ENCODE results near the gene TCEANC2.

GRCh38 chr1:54007613-54008012, 45.8 kb upstream of the TCEANC2 start:
- TF ChIP-seq CTCF (IDR thresholded peaks at IDR 0.05; ENCODE audit: low read depth, low read length, missing input control) (no peak), JUND (IDR thresholded peaks at IDR 0.05) (no peak), GABPA (IDR thresholded peaks at IDR 0.05 in 1 of 2, conservative IDR thresholded peaks at IDR 0.05 in 1 of 2) (no peak), TAF1 (conservative IDR thresholded peaks at IDR 0.05) (no peak), MAX (IDR thresholded peaks at IDR 0.05) (no peak), ATF3 (IDR thresholded peaks at IDR 0.05) (no peak), RXRA (IDR thresholded peaks at IDR 0.05) (no peak), FOXA1 (IDR thresholded peaks at IDR 0.05) (no peak), SP1 (IDR thresholded peaks at IDR 0.05) (no peak), RAD21 (IDR thresholded peaks at IDR 0.05) (no peak), YY1 (IDR thresholded peaks at IDR 0.05) (no peak)
- TF ChIP-seq, protein P1, sequence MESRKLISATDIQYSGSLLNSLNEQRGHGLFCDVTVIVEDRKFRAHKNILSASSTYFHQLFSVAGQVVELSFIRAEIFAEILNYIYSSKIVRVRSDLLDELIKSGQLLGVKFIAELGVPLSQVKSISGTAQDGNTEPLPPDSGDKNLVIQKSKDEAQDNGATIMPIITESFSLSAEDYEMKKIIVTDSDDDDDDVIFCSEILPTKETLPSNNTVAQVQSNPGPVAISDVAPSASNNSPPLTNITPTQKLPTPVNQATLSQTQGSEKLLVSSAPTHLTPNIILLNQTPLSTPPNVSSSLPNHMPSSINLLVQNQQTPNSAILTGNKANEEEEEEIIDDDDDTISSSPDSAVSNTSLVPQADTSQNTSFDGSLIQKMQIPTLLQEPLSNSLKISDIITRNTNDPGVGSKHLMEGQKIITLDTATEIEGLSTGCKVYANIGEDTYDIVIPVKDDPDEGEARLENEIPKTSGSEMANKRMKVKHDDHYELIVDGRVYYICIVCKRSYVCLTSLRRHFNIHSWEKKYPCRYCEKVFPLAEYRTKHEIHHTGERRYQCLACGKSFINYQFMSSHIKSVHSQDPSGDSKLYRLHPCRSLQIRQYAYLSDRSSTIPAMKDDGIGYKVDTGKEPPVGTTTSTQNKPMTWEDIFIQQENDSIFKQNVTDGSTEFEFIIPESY (IDR thresholded peaks at IDR 0.05): no peak
- TF ChIP-seq, protein P2, sequence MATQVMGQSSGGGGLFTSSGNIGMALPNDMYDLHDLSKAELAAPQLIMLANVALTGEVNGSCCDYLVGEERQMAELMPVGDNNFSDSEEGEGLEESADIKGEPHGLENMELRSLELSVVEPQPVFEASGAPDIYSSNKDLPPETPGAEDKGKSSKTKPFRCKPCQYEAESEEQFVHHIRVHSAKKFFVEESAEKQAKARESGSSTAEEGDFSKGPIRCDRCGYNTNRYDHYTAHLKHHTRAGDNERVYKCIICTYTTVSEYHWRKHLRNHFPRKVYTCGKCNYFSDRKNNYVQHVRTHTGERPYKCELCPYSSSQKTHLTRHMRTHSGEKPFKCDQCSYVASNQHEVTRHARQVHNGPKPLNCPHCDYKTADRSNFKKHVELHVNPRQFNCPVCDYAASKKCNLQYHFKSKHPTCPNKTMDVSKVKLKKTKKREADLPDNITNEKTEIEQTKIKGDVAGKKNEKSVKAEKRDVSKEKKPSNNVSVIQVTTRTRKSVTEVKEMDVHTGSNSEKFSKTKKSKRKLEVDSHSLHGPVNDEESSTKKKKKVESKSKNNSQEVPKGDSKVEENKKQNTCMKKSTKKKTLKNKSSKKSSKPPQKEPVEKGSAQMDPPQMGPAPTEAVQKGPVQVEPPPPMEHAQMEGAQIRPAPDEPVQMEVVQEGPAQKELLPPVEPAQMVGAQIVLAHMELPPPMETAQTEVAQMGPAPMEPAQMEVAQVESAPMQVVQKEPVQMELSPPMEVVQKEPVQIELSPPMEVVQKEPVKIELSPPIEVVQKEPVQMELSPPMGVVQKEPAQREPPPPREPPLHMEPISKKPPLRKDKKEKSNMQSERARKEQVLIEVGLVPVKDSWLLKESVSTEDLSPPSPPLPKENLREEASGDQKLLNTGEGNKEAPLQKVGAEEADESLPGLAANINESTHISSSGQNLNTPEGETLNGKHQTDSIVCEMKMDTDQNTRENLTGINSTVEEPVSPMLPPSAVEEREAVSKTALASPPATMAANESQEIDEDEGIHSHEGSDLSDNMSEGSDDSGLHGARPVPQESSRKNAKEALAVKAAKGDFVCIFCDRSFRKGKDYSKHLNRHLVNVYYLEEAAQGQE (IDR thresholded peaks at IDR 0.05): no peak
